Right atrium auricular region (tissue), 2 donors: ENCODE results near the gene PKN2. TPM values are rescaled to one million over a fixed set of nuclear protein-coding genes. Genes with fewer than 3 reads are reported as not detected.
"Not testable (repeated sequence)": the region's sequence is repeated elsewhere in the genome, so short reads cannot be mapped to it uniquely, and the experiment has no call there.

ENCODE experiments used
- DNase-seq: peaks from one replicate; pipeline ENCODE4 v3.0.0-alpha.2; 2019; ENCODE audit warnings: low spot score
- H3K27ac ChIP-seq, 2 donors: fragments of 200-600 bp; sonication (generic); 1 replicate in 1 of 2; 2 replicates in 1 of 2; pipeline ENCODE4 v1.5.1; 2016 to 2019
- H3K27me3 ChIP-seq, 2 donors: fragments of 200-600 bp; sonication (generic); one replicate each; pipeline versions ENCODE4 v1.5.1 to v1.6.0; 2017 to 2019
- H3K36me3 ChIP-seq: fragments of 200-600 bp; sonication (generic); one replicate; pipeline ENCODE4 v1.5.1; 2016
- H3K4me1 ChIP-seq, 2 donors: fragments of 200-600 bp; sonication (generic); one replicate each; pipeline versions ENCODE4 v1.5.1 to v1.6.0; 2017 to 2019
- H3K4me3 ChIP-seq, 2 donors: fragments of 200-600 bp; sonication (generic); 1 replicate in 1 of 2; 2 replicates in 1 of 2; pipeline ENCODE4 v1.5.1; 2017 to 2019; ENCODE audit warnings: mild to moderate bottlenecking in 1 of 2, moderate library complexity in 1 of 2
- H3K9me3 ChIP-seq, 2 donors: fragments of 200-600 bp; sonication (generic); one replicate each; pipeline ENCODE4 v1.5.1; 2019
- total RNA-seq, 2 donors: library from RNA; depleted of rRNA; stranded (reverse); fragments of >200 nt; gene quantifications; one replicate each; pipeline ENCODE4 v1.1.0, GENCODE V29; 2016
- TF ChIP-seq, protein P1 (sequence below), 2 donors: fragments of 200-600 bp; sonication (generic); IDR thresholded peaks; one replicate each; pipeline ENCODE4 v1.5.1; 2019; ENCODE audit warnings: antibody characterized with exemption in 2 of 2

Gene PKN2
- total RNA-seq, 2 donors from 2014 or later: 21.7 to 24.9 TPM

DNA sequence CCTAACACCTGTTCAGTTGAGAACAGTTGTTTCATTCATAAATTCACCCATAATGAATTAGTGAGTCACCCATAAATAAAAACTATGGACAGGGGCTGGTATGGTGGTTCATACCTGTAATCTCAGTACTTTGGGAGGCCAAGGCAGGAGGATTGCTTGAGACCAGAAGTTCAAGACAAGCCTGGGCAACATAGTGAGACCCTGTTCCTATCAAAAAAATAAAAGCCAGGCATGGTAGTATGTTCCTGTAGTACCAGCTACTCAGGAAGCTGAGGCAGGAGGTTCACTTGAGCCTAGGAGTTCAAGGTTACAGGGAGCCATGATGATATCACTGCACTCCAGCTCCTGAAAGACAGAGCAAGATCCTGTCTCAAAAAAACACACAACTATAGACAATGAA is 128.3 kb downstream of the PKN2 start:
- H3K27ac ChIP-seq: no peak overlapping the region
- no peak overlapping the region for H3K4me3 ChIP-seq
- H3K36me3 ChIP-seq: peaks cover 22% of the 10 kb centered on the region
- no peak for DNase-seq
- H3K9me3 ChIP-seq: no peaks in the 10 kb centered on the region
- TF ChIP-seq, protein P1, sequence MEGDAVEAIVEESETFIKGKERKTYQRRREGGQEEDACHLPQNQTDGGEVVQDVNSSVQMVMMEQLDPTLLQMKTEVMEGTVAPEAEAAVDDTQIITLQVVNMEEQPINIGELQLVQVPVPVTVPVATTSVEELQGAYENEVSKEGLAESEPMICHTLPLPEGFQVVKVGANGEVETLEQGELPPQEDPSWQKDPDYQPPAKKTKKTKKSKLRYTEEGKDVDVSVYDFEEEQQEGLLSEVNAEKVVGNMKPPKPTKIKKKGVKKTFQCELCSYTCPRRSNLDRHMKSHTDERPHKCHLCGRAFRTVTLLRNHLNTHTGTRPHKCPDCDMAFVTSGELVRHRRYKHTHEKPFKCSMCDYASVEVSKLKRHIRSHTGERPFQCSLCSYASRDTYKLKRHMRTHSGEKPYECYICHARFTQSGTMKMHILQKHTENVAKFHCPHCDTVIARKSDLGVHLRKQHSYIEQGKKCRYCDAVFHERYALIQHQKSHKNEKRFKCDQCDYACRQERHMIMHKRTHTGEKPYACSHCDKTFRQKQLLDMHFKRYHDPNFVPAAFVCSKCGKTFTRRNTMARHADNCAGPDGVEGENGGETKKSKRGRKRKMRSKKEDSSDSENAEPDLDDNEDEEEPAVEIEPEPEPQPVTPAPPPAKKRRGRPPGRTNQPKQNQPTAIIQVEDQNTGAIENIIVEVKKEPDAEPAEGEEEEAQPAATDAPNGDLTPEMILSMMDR (IDR thresholded peaks at IDR 0.05): no peak
- H3K4me1 ChIP-seq: no peaks in the 10 kb centered on the region
- H3K27me3 ChIP-seq: no peaks in the 10 kb centered on the region

DNA sequence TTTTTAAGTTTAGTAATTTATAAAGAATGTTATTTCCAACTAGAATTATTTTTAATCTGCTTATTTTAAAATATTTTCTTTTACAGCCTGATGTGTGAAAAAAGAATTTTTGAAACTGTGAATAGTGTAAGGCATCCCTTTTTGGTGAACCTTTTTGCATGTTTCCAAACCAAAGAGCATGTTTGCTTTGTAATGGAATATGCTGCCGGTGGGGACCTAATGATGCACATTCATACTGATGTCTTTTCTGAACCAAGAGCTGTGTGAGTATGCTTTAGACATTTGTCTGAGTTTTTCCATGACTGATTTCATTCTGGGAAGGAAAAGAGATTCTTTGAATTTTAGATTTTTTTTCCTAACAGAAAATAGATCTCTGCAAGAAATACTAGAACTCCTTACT is 129.4 kb downstream of the PKN2 start:
- TF ChIP-seq, protein P1 (IDR thresholded peaks at IDR 0.05): no peak
- no peak overlapping the region for H3K4me3 ChIP-seq
- H3K9me3 ChIP-seq: no peaks in the 10 kb centered on the region
- no peaks in the 10 kb centered on the region for H3K27me3 ChIP-seq
- H3K4me1 ChIP-seq: no peaks in the 10 kb centered on the region
- H3K36me3 ChIP-seq: peaks cover 11% of the 10 kb centered on the region
- H3K27ac ChIP-seq: no peak overlapping the region
- no peak for DNase-seq

DNA sequence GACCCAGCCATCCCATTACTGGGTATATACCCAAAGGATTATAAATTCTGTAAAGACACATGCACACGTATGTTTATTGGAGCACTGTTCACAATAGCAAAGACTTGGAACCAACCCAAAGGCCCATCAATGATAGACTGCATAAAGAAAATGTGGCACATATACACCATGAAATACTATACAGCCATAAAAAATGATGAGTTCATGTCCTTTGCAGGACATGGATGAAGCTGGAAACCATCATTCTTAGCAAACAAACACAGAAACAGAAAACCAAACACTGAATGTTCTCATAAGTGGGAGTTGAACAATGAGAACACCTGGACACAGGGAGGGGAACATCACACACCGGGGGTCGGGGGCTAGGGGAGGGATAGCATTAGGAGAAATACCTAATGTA is 135.6 kb downstream of the PKN2 start:
- peaks cover 16% of the 10 kb centered on the region for H3K36me3 ChIP-seq
- TF ChIP-seq, protein P1 (IDR thresholded peaks at IDR 0.05): peak in 1 of 2 donors; percentile 12
- not testable (repeated sequence) for H3K4me3 ChIP-seq

DNA sequence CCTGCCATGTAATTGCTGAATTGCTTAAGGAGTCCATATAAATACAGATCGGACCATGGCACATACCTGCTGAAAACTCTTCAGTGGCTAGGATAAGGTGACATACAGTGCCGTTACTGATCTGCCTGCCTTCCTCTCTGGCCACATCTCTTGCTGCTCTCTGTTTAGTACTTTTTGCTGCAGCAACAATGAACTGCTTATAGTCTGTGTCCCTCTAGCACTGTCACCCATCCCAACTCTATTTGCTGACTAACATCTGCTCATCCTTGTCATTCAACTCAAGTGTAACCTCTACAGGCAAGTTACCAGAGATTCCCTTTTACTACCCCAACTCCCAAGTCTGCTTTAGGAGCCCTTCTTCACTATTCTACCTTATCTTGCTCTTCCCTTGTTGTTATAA is 141.6 kb downstream of the PKN2 start:
- Histone ChIP-seq H3K4me1 (no peaks in the 10 kb centered on the region), H3K27ac (no peak overlapping the region), H3K4me3 (no peak overlapping the region), H3K27me3 (no peaks in the 10 kb centered on the region), H3K9me3 (no peaks in the 10 kb centered on the region), H3K36me3 (peaks cover 22% of the 10 kb centered on the region)
- TF ChIP-seq, protein P1 (IDR thresholded peaks at IDR 0.05): no peak
- DNase-seq: no peak

More for the DNA sequence above, 135.6 kb downstream of the PKN2 start:
- not testable (repeated sequence) for DNase-seq, H3K27ac ChIP-seq, H3K27me3 ChIP-seq, H3K4me1 ChIP-seq, H3K9me3 ChIP-seq

DNA sequence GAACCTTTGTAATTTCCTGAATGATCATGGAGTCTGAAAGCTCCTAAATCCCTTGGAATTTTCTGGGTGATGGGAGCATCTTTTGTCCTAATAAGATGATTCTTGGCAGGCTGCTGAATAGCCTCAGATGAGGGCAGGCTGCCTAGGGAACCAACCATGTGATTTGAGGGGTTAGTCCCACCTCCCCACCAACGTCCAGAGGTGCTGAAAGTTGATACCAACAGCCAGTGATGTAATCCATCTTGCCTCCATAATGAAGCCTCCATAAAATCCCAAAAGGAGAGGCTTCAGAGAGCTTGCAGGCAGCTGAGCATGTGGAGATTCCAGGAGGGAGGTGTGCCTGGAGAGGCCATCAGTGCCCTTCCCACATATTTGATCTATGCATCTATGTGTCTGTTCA is 163.6 kb downstream of the PKN2 start:
- Histone ChIP-seq H3K36me3 (peaks cover 21% of the 10 kb centered on the region), H3K27ac (no peak overlapping the region), H3K9me3 (no peaks in the 10 kb centered on the region), H3K4me1 (no peaks in the 10 kb centered on the region), H3K27me3 (no peaks in the 10 kb centered on the region), H3K4me3 (no peak overlapping the region)
- TF ChIP-seq, protein P1 (IDR thresholded peaks at IDR 0.05): no peak
- DNase-seq: no peak

DNA sequence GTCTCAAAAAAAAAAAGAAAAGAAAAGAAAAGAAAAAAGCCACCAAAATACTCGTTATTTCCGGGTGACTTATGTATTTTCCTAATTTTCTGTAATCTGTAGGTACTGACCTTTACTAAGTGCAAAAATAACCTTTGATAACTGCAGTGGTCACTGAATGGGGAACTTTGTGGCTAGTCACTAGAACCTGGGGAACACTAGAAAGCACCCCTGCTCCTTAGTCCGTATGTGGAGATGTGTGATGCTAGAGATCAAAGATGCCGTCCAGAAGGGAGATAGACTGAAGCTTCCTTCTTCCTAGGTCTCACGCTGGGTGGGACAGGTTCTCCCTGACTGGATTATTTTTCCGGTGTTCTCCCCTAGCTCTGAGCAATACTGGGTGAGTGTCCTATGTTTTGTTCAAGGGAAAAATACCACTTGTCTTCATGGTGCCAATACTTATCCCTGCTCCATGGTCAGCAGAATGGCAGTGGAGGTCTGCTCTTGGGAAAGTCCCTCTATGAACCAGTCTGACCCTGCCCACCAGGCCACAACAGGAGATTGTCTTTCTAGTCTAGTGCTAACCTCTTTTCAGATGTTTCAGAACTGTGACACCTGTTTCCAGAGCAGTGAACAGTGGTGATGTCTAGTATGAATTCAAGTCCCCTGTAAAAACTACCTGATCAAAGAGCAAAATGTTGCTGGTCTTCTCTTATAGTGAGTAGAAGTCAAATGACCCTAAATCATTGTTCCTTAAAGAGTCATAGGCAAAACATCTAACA is 167.4 kb downstream of the PKN2 start:
- no peak overlapping the region for H3K27ac ChIP-seq
- TF ChIP-seq, protein P1 (IDR thresholded peaks at IDR 0.05): no peak
- no peaks in the 10 kb centered on the region for H3K27me3 ChIP-seq
- peaks cover 42% of the 10 kb centered on the region for H3K36me3 ChIP-seq
- H3K9me3 ChIP-seq: no peaks in the 10 kb centered on the region
- no peak for DNase-seq
- no peak overlapping the region for H3K4me3 ChIP-seq
- no peaks in the 10 kb centered on the region for H3K4me1 ChIP-seq
